ENCODE measurements around the gene HP1BP3.

HP1BP3 gene

DNA sequence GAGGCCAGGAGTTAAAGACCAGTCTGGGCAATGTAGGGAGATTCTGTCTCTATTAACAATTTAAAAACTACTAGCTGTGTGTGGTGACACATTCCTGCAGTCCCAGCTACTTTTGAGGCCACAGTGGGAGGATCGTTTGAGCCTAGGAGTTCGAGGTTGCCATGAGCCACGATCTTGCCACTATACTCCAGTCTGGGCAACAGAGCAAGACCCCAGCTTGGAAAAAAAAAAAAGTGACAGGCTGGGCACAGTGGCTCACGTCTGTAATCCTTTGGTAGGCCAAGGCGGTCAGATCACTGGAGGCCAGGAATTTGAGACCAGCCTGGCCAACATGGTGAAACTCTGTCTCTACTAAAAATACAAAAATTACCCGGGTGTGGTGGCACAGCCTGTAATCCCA, 26.8 kb downstream of the HP1BP3 start:
- H4K91ac ChIP-seq (ENCODE audit: low read length) = no peak overlapping the region
- WGBS = 95% methylated on average over 6 of the region's 6 CpGs

GRCh38 chr1:20753589-20753988, 33.5 kb downstream of the HP1BP3 start:
- H3K9ac ChIP-seq (ENCODE audit: low read length) = no peak overlapping the region

More for the DNA sequence above, 26.8 kb downstream of the HP1BP3 start:
- H3K27ac ChIP-seq (ENCODE audit: low read length, poor library complexity, severe bottlenecking) = no peak overlapping the region
- no peak overlapping the region for H2AK5ac ChIP-seq (ENCODE audit: low read length, severe bottlenecking)
- no peak overlapping the region for H4K8ac ChIP-seq (ENCODE audit: low read length)
- no peak overlapping the region for H3K23ac ChIP-seq (ENCODE audit: low read length in 2 of 2)
- H3K4me3 ChIP-seq (ENCODE audit: insufficient read depth in 1 of 2, low read depth in 1 of 2, low read length in 2 of 2) = no peak overlapping the region
- no peak overlapping the region for H3K4me2 ChIP-seq (ENCODE audit: low read length, poor library complexity, severe bottlenecking)
- H2BK12ac ChIP-seq (ENCODE audit: low read length in 2 of 2) = no peak overlapping the region
- H3K4me1 ChIP-seq (ENCODE audit: control insufficient read depth, insufficient read depth, low read depth, low read length) = no peaks in the 10 kb centered on the region
- no peaks in the 10 kb centered on the region for H3K27me3 ChIP-seq (ENCODE audit: control insufficient read depth in 1 of 2, insufficient read depth in 1 of 2, low read length in 2 of 2)
- H3K36me3 ChIP-seq (ENCODE audit: control insufficient read depth in 1 of 2, insufficient read depth in 2 of 2, low read depth in 1 of 2, low read length in 2 of 2) = peaks cover 55 to 94% of the 10 kb centered on the region in 2 experiments
- H3K9me3 ChIP-seq (ENCODE audit: control insufficient read depth, low read length) = no peaks in the 10 kb centered on the region
- no peak overlapping the region for H3K4ac ChIP-seq (ENCODE audit: low read depth in 1 of 2, low read length in 2 of 2)
- no peak overlapping the region for H2BK15ac ChIP-seq (ENCODE audit: low read depth, poor library complexity, severe bottlenecking)
- DNase-seq = no peak
- peaks cover 18% of the 10 kb centered on the region for H3K79me1 ChIP-seq (replicated peaks; ENCODE audit: low read length, poor library complexity, severe bottlenecking)
- no peak overlapping the region for H2BK5ac ChIP-seq (ENCODE audit: low read depth, low read length, poor library complexity, severe bottlenecking)
- H2BK120ac ChIP-seq (ENCODE audit: low read depth, low read length) = no peak overlapping the region
- no peak overlapping the region for H3K9ac ChIP-seq (ENCODE audit: low read length)
- H3K18ac ChIP-seq (ENCODE audit: low read depth in 1 of 2, low read length in 2 of 2) = no peak overlapping the region
- H2AFZ ChIP-seq (ENCODE audit: low read depth, low read length) = no peak overlapping the region
- H3K14ac ChIP-seq (ENCODE audit: low read length in 2 of 2) = no peak overlapping the region

GRCh38 chr1:20751462-20751990, 35.6 kb downstream of the HP1BP3 start:
- Histone ChIP-seq H3K9ac (ENCODE audit: low read length) (no peak overlapping the region), H3K18ac (ENCODE audit: low read depth in 1 of 2, low read length in 2 of 2) (no peak overlapping the region), H2BK5ac (ENCODE audit: low read depth, low read length, poor library complexity, severe bottlenecking) (no peak overlapping the region), H2BK15ac (ENCODE audit: low read depth, poor library complexity, severe bottlenecking) (no peak overlapping the region), H2BK120ac (ENCODE audit: low read depth, low read length) (no peak overlapping the region), H3K4me2 (ENCODE audit: low read length, poor library complexity, severe bottlenecking) (no peak overlapping the region), H3K23ac (ENCODE audit: low read length in 2 of 2) (no peak overlapping the region), H2AK5ac (ENCODE audit: low read length, severe bottlenecking) (no peak overlapping the region), H2AFZ (ENCODE audit: low read depth, low read length) (no peak overlapping the region), H3K79me1 (replicated peaks; ENCODE audit: low read length, poor library complexity, severe bottlenecking) (peaks cover 17% of the 10 kb centered on the region), H3K4me1 (ENCODE audit: control insufficient read depth, insufficient read depth, low read depth, low read length) (no peaks in the 10 kb centered on the region), H4K8ac (ENCODE audit: low read length) (no peak overlapping the region), H3K14ac (ENCODE audit: low read length in 2 of 2) (no peak overlapping the region), H3K4ac (ENCODE audit: low read depth in 1 of 2, low read length in 2 of 2) (no peak overlapping the region), H3K27ac (ENCODE audit: low read length, poor library complexity, severe bottlenecking) (no peak overlapping the region), H3K4me3 (ENCODE audit: insufficient read depth in 1 of 2, low read depth in 1 of 2, low read length in 2 of 2) (no peak overlapping the region), H2BK12ac (ENCODE audit: low read length in 2 of 2) (no peak overlapping the region), H3K36me3 (ENCODE audit: control insufficient read depth in 1 of 2, insufficient read depth in 2 of 2, low read depth in 1 of 2, low read length in 2 of 2) (peaks cover 30 to 91% of the 10 kb centered on the region in 2 experiments), H3K9me3 (ENCODE audit: control insufficient read depth, low read length) (no peaks in the 10 kb centered on the region), H3K27me3 (ENCODE audit: control insufficient read depth in 1 of 2, insufficient read depth in 1 of 2, low read length in 2 of 2) (no peaks in the 10 kb centered on the region), H4K91ac (ENCODE audit: low read length) (no peak overlapping the region)
- no peak for DNase-seq
- WGBS = 95% methylated on average over 1 of the region's 3 CpGs

More at GRCh38 chr1:20753589-20753988, 33.5 kb downstream of the HP1BP3 start:
- no peak overlapping the region for H2AFZ ChIP-seq (ENCODE audit: low read depth, low read length)
- H3K4me1 ChIP-seq (ENCODE audit: control insufficient read depth, insufficient read depth, low read depth, low read length) = no peaks in the 10 kb centered on the region
- no peak overlapping the region for H2BK120ac ChIP-seq (ENCODE audit: low read depth, low read length)
- H3K36me3 ChIP-seq (ENCODE audit: control insufficient read depth in 1 of 2, insufficient read depth in 2 of 2, low read depth in 1 of 2, low read length in 2 of 2) = peaks cover 41 to 88% of the 10 kb centered on the region in 2 experiments
- no peak overlapping the region for H3K4ac ChIP-seq (ENCODE audit: low read depth in 1 of 2, low read length in 2 of 2)
- no peak overlapping the region for H3K23ac ChIP-seq (ENCODE audit: low read length in 2 of 2)
- H2AK5ac ChIP-seq (ENCODE audit: low read length, severe bottlenecking) = no peak overlapping the region
- no peak overlapping the region for H3K14ac ChIP-seq (ENCODE audit: low read length in 2 of 2)
- no peak overlapping the region for H3K4me2 ChIP-seq (ENCODE audit: low read length, poor library complexity, severe bottlenecking)
- no peak overlapping the region for H4K8ac ChIP-seq (ENCODE audit: low read length)
- H3K9me3 ChIP-seq (ENCODE audit: control insufficient read depth, low read length) = no peaks in the 10 kb centered on the region
- no peak overlapping the region for H3K4me3 ChIP-seq (ENCODE audit: insufficient read depth in 1 of 2, low read depth in 1 of 2, low read length in 2 of 2)
- H3K27ac ChIP-seq (ENCODE audit: low read length, poor library complexity, severe bottlenecking) = no peak overlapping the region
- DNase-seq = peak; percentile 40
- H4K91ac ChIP-seq (ENCODE audit: low read length) = no peak overlapping the region
- H3K18ac ChIP-seq (ENCODE audit: low read depth in 1 of 2, low read length in 2 of 2) = no peak overlapping the region
- H3K79me1 ChIP-seq (replicated peaks; ENCODE audit: low read length, poor library complexity, severe bottlenecking) = peaks cover 19% of the 10 kb centered on the region
- no peak overlapping the region for H2BK15ac ChIP-seq (ENCODE audit: low read depth, poor library complexity, severe bottlenecking)
- H3K27me3 ChIP-seq (ENCODE audit: control insufficient read depth in 1 of 2, insufficient read depth in 1 of 2, low read length in 2 of 2) = no peaks in the 10 kb centered on the region
- H2BK12ac ChIP-seq (ENCODE audit: low read length in 2 of 2) = no peak overlapping the region
- no peak overlapping the region for H2BK5ac ChIP-seq (ENCODE audit: low read depth, low read length, poor library complexity, severe bottlenecking)
- 40% methylated on average over 1 of the region's 3 CpGs for WGBS

DNA sequence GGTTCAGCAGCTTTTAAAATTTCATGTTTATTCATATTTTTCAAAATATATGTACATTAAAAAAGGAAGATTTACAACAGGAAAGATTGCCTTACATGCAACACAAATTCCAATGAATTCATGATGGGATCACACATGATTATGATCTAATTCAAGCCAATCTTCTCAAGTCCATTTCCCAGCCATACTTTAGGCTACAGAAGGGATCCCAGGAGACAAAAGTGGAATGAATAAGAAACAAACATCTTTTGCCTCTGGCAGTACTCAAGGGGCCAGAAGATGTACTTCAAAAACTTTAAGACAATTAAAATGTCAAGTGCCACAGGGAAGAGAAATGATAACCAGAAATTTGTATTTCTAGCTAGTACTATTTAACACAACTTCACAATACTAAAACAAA, 44.4 kb downstream of the HP1BP3 start:
- H3K36me3 ChIP-seq (ENCODE audit: control insufficient read depth in 1 of 2, insufficient read depth in 2 of 2, low read depth in 1 of 2, low read length in 2 of 2) = peaks cover 20 to 88% of the 10 kb centered on the region in 2 experiments
- no peak overlapping the region for H2BK15ac ChIP-seq (ENCODE audit: low read depth, poor library complexity, severe bottlenecking)
- H2AFZ ChIP-seq (ENCODE audit: low read depth, low read length) = no peak overlapping the region
- DNase-seq = no peak
- no peak overlapping the region for H3K4ac ChIP-seq (ENCODE audit: low read depth in 1 of 2, low read length in 2 of 2)
- H3K27me3 ChIP-seq (ENCODE audit: control insufficient read depth in 1 of 2, insufficient read depth in 1 of 2, low read length in 2 of 2) = no peaks in the 10 kb centered on the region
- no peak overlapping the region for H2BK12ac ChIP-seq (ENCODE audit: low read length in 2 of 2)
- no peak overlapping the region for H3K18ac ChIP-seq (ENCODE audit: low read depth in 1 of 2, low read length in 2 of 2)
- H3K9ac ChIP-seq (ENCODE audit: low read length) = peak overlapping the region; percentile 40
- no peak overlapping the region for H3K4me3 ChIP-seq (ENCODE audit: insufficient read depth in 1 of 2, low read depth in 1 of 2, low read length in 2 of 2)
- H3K79me1 ChIP-seq (replicated peaks; ENCODE audit: low read length, poor library complexity, severe bottlenecking) = peaks cover 12% of the 10 kb centered on the region
- no peak overlapping the region for H3K4me2 ChIP-seq (ENCODE audit: low read length, poor library complexity, severe bottlenecking)
- H3K4me1 ChIP-seq (ENCODE audit: control insufficient read depth, insufficient read depth, low read depth, low read length) = peaks cover 3% of the 10 kb centered on the region
- H3K27ac ChIP-seq (ENCODE audit: low read length, poor library complexity, severe bottlenecking) = no peak overlapping the region
- H3K9me3 ChIP-seq (ENCODE audit: control insufficient read depth, low read length) = no peaks in the 10 kb centered on the region
- H2BK120ac ChIP-seq (ENCODE audit: low read depth, low read length) = no peak overlapping the region
- no peak overlapping the region for H2AK5ac ChIP-seq (ENCODE audit: low read length, severe bottlenecking)
- no peak overlapping the region for H4K8ac ChIP-seq (ENCODE audit: low read length)
- H3K23ac ChIP-seq (ENCODE audit: low read length in 2 of 2) = no peak overlapping the region
- H4K91ac ChIP-seq (ENCODE audit: low read length) = no peak overlapping the region
- no peak overlapping the region for H3K14ac ChIP-seq (ENCODE audit: low read length in 2 of 2)
- H2BK5ac ChIP-seq (ENCODE audit: low read depth, low read length, poor library complexity, severe bottlenecking) = no peak overlapping the region

Measured in mesenchymal stem cell (in vitro differentiated cells and primary cell).